ENCODE measurements around the gene CDH4.
"Not testable (repeated sequence)": the region's sequence is repeated elsewhere in the genome, so short reads cannot be mapped to it uniquely, and the experiment has no call there.

The CDH4 gene

DNA sequence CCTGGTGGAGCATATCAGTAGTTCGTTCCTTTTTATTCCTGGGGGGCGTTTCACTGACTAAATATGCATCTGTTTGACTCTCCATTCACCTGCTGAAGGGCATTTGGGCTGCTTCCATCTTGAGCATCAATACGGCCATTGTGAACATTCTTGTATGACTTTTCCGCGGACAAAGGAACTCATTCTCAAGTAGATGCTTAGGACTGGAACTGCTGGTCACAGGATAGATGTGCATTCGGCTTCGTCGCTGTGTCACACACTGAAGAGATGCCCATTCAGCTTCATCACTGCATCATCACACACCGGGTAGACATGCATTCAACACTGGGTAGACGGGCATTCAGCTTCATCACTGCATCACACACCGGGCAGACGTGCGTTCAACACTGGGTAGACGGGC is 718.3 kb downstream of the CDH4 start:
- DNase-seq: no peak
- TF ChIP-seq GATA1 (IDR thresholded peaks at IDR 0.05; ENCODE audit: low read depth, low read length): no peak
- TF ChIP-seq POLR2A (IDR thresholded peaks at IDR 0.05; ENCODE audit: low read length): no peak

GRCh38 chr20:61971595-61971994 is 719.5 kb downstream of the CDH4 start:
- not testable (repeated sequence) for DNase-seq

DNA sequence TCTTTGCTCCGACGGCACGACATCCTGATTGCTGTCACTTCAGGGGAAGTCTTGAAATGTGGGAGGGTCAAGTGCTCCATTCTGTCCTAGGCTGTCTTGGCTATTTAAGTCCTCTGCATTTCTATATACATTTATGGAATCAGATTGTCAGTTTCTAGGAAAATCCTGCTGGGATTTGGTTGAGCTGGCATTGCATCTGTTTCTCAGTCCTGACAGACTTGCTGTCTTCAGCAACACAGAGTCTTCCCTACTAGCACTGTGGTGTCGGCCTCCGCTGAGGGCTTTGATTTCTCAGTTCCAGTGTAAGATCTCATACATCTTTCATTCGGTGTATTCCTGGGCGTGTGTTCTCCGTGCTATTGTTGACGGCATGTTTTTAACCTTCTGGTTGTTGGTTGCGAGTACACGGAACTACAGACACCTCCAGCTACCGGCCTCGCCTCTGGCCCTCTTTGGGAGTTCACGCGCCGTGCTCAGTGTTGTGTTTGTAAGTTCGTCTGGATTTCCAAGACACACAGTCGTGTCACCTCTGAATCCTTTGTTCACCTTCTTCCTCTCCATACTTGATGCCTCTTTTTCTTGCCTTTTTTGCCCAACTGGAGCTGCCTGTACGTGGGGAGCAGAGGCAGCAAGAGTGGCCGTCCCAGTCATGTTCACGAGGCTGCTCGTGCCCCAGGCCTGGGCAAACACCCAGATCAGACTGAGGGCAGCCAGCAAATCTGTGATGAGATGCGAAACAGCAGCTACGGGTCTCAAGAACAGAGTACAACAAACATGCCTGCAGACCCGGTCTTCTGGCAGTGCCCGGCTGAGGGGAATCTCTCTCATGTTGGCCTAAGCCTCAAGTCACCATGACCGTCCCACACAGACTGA is 720.8 kb downstream of the CDH4 start:
- DNase-seq: no peak
- TF ChIP-seq GATA1 (IDR thresholded peaks at IDR 0.05; ENCODE audit: low read depth, low read length) (no peak), POLR2A (IDR thresholded peaks at IDR 0.05; ENCODE audit: low read length) (no peak)

GRCh38 chr20:61973515-61974356 is 721.7 kb downstream of the CDH4 start:
- TF ChIP-seq POLR2A (IDR thresholded peaks at IDR 0.05; ENCODE audit: low read length): no peak
- TF ChIP-seq GATA1 (IDR thresholded peaks at IDR 0.05; ENCODE audit: low read depth, low read length): no peak
- no peak for DNase-seq

DNA sequence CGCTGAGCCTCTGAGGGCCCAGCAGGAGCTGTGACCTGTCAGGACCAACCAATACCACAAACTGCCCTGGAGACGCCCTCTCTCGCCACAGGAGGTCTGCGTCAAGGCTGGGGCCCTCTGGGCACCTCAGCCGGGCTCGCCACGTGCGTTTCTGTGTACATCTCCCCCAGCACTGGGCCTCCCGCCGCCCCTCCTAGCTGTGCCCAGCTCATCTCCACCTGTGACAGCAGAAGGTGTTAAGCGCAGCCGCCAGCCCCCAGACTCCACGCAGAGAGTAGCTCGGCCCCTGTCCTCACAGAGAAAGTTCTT is 722.2 kb downstream of the CDH4 start:
- no peak for DNase-seq

GRCh38 chr20:61975407-61976129 is 723.5 kb downstream of the CDH4 start:
- no peak for TF ChIP-seq POLR2A (IDR thresholded peaks at IDR 0.05; ENCODE audit: low read length)
- no peak for TF ChIP-seq GATA1 (IDR thresholded peaks at IDR 0.05; ENCODE audit: low read depth, low read length)

More for the DNA sequence above, 722.2 kb downstream of the CDH4 start:
- TF ChIP-seq POLR2A (IDR thresholded peaks at IDR 0.05; ENCODE audit: low read length): no peak
- TF ChIP-seq GATA1 (IDR thresholded peaks at IDR 0.05; ENCODE audit: low read depth, low read length): no peak

GRCh38 chr20:61976263-61976643 is 724.2 kb downstream of the CDH4 start:
- TF ChIP-seq POLR2A (IDR thresholded peaks at IDR 0.05; ENCODE audit: low read length): no peak
- no peak for TF ChIP-seq GATA1 (IDR thresholded peaks at IDR 0.05; ENCODE audit: low read depth, low read length)
- DNase-seq: no peak

More at GRCh38 chr20:61975407-61976129, 723.5 kb downstream of the CDH4 start:
- DNase-seq: no peak

- TF ChIP-seq POLR2A (IDR thresholded peaks at IDR 0.05; ENCODE audit: low read length) (no peak), GATA1 (IDR thresholded peaks at IDR 0.05; ENCODE audit: low read depth, low read length) (no peak)
- DNase-seq: no peak
Measured at GRCh38 chr20:61976644-61977418, 724.8 kb downstream of the CDH4 start.

DNA sequence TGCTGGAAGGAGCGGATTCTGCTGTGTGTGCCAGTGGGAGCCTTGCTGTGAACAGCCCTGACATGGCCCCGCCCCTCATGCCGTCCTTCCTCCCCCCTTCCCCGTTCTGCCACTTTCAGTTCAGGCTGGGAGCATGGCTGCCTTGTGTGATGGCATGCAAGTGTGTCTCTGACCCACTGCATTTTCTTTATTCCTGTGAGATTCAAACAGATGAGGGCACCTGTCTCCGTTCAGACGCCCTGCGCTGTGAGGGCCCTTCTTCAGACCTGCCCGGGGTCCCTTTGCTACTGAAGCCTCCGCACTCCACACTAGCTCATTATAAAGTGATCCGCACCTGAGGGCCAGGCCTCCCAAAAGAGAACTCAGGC is 725.3 kb downstream of the CDH4 start:
- TF ChIP-seq GATA1 (IDR thresholded peaks at IDR 0.05; ENCODE audit: low read depth, low read length) (no peak), POLR2A (IDR thresholded peaks at IDR 0.05; ENCODE audit: low read length) (no peak)
- no peak for DNase-seq

DNA sequence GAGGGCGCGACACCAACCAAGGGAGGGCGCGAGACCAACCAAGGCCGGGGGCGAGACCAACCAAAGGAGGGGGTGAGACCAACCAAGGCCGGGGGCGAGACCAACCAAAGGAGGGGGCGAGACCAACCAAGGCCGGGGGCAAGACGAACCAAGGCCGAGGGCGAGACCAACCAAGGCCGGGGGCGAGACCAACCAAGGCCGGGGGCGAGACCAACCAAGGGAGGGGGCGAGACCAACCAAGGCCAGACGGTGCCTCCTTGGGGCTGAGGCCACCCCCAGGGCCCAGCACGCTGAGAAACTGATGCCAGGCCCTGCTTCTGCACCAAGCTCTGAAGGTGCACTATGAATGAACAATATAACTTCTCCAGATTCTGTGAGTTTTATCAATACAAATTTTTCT is 726.4 kb downstream of the CDH4 start:
- DNase-seq: no peak
- TF ChIP-seq GATA1 (IDR thresholded peaks at IDR 0.05; ENCODE audit: low read depth, low read length): no peak
- TF ChIP-seq POLR2A (IDR thresholded peaks at IDR 0.05; ENCODE audit: low read length): no peak

GRCh38 chr20:61979090-61979489 is 727.0 kb downstream of the CDH4 start:
- TF ChIP-seq POLR2A (IDR thresholded peaks at IDR 0.05; ENCODE audit: low read length): no peak
- DNase-seq: no peak

GRCh38 chr20:61979701-61980635 is 727.9 kb downstream of the CDH4 start:
- no peak for DNase-seq

More at GRCh38 chr20:61979701-61980635, 727.9 kb downstream of the CDH4 start:
- TF ChIP-seq POLR2A (IDR thresholded peaks at IDR 0.05; ENCODE audit: low read length) (no peak), GATA1 (IDR thresholded peaks at IDR 0.05; ENCODE audit: low read depth, low read length) (no peak)
